Lower leg skin (tissue), 3 donors: ENCODE data around the gene AGXT.

Source experiments
- POLR2A ChIP-seq, 2 donors: fragments of 450-650 bp; IDR thresholded peaks; one replicate each; pipeline ENCODE4 v1.6.1; 2016 to 2017; ENCODE audit warnings: antibody characterized with exemption in 2 of 2, mild to moderate bottlenecking in 1 of 2, moderate library complexity in 1 of 2
- TF ChIP-seq, protein P1 (sequence below), 3 donors: fragments of 450-650 bp; IDR thresholded peaks; one replicate each; pipeline ENCODE4 v1.5.1; 2016; ENCODE audit warnings: antibody characterized with exemption in 3 of 3, mild to moderate bottlenecking in 3 of 3, moderate library complexity in 2 of 3

DNA sequence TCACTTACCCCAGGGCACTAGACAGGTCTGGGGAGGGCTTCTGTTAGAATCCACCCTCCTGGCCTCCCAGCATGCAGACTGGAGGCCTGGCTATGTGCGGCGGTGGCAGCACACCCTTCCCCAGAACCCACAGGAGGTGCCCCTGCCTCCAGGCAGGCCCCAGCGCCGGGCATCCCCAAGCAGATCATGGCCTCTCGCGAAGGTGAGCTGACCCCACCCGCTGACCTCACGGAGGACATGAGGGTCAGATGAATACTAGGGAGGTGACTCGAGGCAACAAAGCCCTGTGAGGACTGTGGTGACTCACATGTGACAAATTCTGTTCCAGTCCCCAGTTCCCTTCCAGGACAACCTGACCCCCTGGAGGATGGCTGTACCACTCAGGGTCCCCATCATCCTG is 25.4 kb downstream of the AGXT start:
- TF ChIP-seq, protein P1, sequence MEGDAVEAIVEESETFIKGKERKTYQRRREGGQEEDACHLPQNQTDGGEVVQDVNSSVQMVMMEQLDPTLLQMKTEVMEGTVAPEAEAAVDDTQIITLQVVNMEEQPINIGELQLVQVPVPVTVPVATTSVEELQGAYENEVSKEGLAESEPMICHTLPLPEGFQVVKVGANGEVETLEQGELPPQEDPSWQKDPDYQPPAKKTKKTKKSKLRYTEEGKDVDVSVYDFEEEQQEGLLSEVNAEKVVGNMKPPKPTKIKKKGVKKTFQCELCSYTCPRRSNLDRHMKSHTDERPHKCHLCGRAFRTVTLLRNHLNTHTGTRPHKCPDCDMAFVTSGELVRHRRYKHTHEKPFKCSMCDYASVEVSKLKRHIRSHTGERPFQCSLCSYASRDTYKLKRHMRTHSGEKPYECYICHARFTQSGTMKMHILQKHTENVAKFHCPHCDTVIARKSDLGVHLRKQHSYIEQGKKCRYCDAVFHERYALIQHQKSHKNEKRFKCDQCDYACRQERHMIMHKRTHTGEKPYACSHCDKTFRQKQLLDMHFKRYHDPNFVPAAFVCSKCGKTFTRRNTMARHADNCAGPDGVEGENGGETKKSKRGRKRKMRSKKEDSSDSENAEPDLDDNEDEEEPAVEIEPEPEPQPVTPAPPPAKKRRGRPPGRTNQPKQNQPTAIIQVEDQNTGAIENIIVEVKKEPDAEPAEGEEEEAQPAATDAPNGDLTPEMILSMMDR (IDR thresholded peaks at IDR 0.05) = no peak
- no peak for TF ChIP-seq POLR2A (IDR thresholded peaks at IDR 0.05)
